GM19463 (cell line): ENCODE measurements around the gene JAGN1.
"Not testable (repeated sequence)": the region's sequence is repeated elsewhere in the genome, so short reads cannot be mapped to it uniquely, and the experiment has no call there.

Experiments used
- ATAC-seq: cut with Tn5 transposase; IDR thresholded peaks from one replicate; pipeline ENCODE4 v1.9.1; 2021; ENCODE audit warnings: mild to moderate bottlenecking, moderate library complexity; ENCODE audit not compliant: unreplicated experiment

Gene JAGN1

DNA sequence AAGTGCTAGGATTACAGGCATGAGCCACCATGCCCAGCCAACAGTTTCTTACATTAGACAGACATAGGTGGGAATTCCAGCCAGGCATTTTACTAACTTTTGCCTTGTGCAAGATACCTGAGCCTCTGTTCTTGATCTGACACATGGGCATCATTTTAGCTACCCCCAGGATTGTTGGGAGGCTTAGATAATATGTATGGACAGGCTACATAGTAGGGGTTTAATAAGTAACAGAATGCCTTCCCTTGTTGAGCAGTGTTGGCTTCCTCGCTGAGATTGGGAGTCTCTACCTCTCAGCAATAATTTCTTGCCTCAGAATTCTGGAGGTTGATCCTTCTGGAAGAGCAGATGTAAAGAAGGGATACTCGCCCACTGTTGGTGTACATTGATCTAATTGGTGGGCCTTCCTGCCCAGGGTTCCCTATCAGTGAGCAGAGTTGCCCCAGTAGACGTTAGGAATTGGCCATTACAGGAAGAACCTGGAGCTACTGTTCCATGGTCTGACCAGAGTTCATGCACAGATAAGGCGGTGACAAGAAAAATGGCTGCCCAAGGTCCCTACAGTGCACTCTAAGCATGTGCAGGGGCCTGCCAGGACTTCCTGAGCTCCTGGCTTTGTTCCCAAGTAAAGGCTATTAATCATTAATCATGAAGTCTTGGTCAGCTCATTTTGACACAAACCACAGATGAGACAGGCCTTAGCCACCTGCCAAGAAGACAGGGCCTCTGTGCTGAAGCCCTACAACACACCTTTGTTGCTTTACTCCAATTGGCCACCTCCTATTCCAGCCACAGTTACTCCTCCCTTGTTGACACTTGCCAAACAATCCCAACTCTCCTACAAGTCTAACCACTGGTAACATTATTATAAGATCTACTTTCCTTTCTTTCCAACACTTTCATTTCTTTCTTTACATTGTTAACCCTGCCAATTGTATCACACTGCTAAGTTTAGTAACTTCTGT is 7.3 kb downstream of the JAGN1 start:
- ATAC-seq = peak; percentile 60

DNA sequence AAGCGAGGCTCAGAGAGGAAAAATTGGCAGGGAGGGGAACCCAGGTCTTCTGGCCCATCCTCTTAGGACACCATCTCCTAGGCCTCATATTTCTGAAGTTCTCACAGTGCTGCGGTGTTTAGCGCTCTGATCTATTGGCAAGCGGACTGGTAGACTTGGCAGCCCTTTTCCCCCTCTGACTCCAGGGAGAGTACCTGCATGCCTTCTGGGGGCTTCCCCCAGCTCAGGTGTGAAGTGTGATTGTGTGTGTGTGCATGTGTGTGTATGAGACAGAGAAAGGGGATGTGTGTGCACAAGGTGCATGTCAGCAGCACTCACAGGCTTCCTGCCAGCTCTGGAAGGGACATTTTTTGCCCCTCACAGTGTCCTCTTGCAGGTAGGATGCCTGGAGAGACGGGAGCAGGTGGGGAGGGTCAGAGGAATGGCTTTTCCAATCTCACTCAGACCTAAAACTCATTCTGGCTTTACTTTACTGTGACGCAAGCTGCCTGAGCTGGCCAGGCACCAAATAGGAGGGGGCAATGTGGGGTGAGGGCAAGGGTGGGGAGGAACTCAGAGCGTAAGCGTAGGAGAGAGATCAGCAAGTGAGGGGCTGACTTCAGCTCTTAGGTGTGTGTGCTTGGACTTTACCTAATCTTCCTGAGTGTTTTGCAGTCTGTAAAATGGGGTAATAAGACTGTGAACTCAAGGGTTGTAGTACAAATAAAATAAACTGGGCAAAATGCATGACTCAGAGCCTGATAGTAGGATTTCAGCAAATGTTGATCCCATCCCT is 8.2 kb downstream of the JAGN1 start:
- ATAC-seq = no peak

DNA sequence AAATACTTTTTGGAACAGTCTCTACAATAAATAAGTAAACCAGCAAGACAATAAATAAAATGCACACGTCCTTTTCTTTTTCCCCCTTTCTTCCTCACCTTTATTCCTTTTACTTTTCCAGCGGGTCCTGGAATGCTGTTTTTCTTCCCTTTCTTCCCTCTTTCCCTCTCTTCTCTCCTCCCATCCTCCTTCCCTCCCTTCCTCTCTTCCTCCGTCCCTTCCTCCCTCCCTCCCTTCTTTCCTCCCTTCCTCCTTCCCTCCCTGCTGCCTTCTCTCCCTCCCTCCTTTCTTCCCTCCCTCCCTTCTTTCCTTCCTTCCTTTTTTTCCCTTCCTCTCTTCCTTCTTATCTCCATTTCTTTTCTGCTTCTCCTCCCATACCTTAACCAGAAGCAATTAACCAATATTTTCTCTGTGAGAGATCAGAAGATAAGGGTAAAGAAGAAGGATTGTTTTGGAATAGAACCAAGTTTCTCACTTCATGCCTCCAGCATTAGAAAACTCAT is 8.9 kb downstream of the JAGN1 start:
- ATAC-seq = no peak

DNA sequence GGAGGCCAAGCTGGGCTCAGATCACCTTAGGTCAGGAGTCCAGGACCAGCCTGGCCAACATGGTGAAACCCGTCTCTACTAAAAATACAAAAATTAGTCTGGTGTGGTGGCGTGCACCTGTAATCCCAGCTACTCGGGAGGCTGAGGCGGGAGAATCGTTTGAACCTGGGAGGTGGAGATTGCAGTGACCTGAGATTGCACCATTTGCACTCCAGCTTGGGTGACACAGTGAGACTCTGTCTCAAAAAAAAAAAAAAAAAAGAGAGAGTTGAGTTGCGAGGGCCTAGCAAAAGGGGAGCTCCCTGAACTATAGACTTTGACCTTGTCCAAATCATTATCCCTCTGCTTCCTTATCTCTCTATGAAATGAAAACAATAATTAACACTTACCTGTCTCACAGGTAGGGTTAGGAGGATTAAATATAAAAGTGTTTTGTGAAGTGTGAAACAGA is 10.6 kb downstream of the JAGN1 start:
- ATAC-seq = not testable (repeated sequence)

DNA sequence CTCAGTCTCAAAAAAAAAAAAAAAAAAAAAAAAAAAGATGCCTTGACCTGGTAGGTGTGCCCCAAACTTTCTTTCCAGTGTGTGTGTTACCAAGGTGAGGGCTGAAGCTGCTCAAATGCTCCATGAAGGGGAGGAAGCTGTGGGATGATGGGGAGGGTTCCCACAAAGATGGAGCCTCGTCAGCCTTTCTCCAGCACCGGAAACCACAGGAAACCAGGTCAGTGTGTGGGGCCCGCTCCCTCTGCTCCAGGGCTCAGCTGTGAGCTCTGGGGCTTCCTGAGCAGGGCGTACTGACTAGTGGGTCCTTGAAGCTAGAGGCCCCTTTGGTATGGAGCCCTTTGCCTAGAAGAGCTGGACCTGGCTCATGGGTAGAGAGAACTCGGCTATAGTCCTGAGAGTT is 11.6 kb downstream of the JAGN1 start:
- ATAC-seq = no peak

DNA sequence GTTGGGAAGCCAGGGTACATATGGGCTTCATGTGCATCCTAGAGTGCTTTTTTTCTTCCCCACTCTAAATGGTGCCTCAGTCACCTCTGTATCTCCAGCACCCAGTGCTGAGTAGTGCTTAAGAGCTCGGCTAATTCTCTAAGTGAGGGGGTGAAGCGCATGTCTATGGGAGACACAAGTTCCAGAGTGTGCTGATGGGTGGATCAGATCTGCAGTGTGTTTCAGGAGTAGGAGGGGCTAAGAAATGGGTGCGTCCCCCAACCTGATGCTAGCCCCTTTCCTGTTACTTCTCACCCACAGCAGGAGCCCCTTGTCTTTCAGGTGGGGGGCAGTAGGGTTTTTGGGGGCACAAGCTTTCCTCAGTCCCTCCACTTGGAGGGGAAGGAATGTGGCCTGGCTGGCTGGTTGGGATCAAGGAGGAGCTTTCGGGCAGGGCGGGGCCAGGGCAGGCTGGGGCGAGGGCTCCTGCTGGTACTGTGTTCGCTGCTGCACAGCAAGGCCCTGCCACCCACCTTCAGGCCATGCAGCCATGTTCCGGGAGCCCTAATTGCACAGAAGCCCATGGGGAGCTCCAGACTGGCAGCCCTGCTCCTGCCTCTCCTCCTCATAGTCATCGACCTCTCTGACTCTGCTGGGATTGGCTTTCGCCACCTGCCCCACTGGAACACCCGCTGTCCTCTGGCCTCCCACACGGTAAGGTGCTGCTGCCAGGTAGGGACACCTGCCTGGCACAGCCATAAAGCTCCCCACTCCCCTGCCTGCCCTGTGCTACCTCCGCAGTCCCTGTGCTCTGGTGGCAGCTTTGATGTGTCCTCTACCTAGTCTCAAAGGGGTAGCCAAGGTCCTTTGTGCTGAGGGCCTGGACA is 12.2 kb downstream of the JAGN1 start, which contains the start of gene IL17RE:
TSS of gene IL17RE (plus strand) at position 477 of the 866 bp plus-strand sequence. CDS start at position 562, 85 bp downstream.
- no peak for ATAC-seq

DNA sequence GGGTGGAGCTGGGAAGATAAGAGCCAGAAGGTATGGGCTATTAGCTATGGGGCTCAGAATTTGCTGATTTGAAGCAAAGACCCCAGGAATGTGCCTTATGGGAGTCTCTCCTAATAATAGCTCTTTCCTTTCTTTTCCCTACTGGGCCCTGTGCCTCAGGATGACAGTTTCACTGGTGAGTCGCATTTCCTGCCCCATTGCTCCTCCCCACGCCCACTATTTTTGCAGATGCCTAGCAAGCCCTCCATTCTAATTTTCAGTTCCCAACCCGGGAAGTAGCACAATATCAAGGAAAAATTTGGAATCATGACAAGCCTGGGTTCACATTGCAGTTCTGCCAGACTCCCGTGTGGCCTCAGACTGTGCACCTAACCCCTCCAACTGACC is 12.8 kb downstream of the JAGN1 start:
- ATAC-seq = no peak

DNA sequence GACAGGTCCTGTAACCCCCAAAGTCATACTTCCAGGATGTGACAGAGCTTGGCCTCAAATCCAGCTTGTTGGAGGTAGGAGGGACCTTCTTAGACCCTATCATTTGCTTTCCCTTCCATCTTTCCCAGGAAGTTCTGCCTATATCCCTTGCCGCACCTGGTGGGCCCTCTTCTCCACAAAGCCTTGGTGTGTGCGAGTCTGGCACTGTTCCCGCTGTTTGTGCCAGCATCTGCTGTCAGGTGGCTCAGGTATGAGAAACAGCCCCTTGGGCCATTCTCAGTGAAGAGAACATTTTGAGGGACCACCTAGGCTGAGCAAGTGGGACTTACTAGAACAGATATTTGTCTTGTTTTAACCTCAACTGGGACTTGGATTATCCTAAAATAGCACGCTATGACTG is 13.5 kb downstream of the JAGN1 start:
- no peak for ATAC-seq

DNA sequence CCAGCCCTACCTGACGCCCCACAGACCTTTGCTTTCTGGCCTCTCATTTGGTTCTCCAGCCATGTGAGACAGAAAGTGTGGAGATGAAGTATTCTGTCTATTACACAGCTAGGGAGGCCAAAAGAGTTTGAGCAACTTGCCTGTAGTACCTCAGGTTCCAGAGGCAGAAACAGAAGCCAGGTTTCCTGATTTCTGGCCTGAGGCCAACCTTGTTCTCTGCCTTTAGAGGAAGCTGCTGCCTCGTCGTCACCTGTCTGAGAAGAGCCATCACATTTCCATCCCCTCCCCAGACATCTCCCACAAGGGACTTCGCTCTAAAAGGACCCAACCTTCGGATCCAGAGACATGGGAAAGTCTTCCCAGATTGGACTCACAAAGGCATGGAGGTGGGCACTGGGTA is 16.1 kb downstream of the JAGN1 start:
- ATAC-seq = no peak

DNA sequence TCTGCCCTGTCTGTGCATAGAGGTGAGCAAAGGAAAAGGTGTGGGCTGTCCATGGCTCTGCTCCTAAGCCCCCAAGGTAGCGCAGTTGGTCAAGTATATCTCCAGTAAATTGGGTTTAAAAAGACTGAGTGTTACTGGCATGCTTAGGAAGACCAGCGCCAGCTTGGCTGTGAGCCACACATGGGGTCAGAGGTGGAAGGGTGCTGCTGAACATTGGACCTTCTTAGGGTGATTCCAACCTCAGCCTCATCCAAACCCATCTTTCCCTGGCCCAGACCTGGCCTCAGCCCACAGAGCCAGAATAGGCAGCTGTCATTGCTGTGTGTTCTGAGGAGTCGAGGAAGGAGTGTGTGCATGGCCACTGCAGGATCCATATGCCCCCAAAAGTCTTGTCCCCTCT is 17.9 kb downstream of the JAGN1 start:
- no peak for ATAC-seq

DNA sequence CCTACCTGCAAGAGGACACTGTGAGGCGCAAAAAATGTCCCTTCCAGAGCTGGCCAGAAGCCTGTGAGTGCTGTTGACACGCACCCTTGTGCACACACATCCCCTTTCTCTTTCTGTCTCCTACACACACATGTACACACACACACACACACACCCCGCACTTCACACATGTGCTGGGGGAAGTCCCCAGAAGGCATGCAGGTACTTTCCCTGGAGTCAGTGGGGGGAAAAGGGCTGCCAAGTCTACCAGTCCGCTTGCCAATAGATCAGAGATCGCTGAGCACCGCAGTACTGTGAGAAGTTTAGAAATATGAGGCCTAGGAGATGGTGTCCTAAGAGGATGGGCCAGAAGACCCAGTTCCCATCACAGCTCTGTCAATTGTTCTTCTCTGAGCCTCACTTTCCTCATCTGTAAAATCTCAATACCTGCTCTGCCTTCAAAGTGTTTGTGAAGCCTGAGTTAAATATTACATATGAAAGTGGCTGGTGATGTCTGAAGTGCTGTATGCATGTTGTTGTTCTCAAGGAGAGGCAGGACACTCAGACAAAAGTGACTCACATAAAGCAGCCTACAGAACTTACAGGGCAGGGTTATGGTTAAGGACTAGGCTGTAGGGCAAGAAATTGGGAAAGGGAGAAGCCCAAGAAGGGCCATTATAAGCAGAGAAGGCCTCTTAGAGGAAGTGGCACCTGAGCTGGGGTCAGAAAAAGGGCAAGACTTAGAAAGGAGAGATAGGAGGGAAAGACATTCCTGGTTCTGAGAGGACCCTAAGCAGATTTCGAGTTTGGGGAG is 19.0 kb downstream of the JAGN1 start:
- ATAC-seq = peak; percentile 66

DNA sequence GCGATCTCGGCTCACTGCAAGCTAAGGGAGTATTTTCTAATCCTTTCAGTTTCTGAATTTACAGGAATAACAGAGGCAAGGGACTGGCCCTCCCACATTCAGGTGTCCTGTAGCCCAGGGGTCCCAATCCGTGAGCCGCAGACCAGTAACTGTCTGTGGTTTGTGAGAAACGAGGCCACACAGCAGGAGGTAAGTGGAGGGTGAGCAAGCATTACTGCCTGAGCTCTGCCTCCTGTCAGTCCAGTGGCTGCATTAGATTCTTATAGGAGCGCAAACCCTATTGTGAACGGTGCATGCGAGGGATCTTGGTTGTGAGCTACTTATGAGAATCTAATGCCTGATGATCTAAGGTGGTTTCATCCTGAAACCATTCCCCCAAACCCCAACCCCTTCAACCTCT is 21.5 kb downstream of the JAGN1 start:
- ATAC-seq = no peak

DNA sequence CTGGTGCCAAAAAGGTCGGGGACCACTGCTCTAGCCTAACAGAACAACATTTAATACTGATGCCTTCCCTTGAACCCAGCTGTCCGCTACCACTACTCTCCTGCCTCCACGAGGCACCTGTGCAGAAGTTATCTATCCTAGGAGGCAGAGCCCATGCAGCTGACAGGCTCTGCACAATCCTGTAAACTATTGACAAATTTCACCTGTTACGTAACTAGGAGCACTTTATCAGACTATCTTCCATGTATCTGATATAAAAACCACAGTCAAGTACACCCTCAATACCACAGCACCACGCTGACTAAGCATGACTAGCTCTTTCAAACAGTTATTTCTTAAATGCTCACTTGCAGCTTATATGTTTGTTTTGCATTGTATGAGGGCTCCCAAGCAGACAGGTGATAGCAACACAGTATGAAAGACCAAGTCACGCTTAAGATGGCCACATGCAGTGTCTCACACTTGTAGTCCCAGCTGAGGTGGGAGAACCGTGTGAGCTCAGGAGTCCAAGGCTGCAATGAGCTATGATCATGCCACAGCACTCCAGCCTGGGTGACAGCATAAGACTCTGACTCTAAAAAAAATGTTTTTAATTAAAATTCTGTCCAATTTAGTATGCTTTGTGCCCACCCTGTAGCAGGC is 22.0 kb downstream of the JAGN1 start:
- ATAC-seq = no peak

DNA sequence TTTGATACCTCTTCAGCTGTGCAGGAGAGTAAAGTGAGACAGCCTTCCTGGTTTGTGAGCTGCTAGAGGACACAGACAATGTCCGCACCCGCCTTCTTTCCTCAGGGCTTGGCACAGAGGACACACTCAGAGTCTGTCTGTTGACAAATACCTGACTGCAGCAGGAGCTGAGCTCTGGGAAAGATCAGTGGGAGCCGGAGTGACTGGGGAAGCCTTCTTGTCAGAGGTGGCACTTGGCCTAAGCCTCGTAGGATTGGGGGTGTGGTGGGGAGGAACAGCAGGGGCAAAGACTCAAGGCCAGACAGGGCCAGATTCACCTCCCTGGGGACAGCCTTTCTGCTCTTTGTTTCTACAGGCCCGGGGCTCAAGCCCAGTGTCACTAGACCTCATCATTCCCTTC is 23.2 kb downstream of the JAGN1 start:
- no peak for ATAC-seq

DNA sequence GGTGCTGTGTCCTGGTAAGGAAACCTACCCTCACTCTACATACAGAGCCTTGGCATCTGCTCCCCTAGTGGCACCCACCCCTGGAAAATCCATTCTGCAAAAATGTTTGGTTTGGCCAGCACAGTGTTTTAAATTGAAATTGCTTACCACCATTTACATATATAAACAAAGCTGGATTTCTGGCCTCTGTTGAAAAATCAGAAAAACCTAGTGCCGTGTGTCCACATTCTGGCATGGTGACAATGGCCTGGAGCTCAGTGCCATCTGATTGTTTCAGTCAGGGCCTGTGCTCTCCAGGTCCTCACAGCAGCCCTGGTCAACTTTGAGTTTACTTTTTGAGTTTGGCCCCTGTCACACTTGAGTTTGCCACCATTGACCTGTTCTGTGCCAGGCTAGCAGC is 23.6 kb downstream of the JAGN1 start:
- ATAC-seq = no peak

DNA sequence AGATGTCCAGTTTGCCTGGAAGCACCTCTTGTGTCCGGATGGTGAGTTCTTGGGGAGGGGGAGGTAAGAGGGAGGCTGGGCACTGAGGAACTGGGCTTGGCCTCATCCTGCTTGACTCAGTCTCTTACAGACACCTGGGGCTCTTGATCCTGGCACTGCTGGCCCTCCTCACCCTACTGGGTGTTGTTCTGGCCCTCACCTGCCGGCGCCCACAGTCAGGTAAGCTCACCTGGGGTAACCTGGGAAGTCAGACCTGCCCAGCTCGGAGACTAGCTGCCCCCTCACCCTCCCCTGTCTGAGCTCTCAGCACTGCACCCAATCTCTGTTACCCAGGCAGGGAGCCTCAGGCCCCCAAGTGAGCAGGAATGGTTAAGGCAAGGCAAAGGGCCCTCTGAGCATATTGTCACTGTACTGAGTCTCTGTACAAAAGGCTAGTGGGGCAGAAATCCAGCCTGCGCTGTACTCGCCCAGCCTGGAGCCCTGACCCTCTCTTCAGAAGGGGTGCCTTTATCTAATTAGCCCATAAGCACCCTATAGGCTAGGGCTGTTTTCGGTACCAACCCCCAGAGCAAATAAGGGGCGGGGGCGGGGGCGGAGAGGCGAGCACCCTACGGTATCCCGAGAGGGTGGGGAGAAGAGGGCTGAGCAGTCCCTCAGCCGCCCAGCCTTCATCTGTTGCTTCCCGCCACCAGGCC is 24.3 kb downstream of the JAGN1 start:
- ATAC-seq = no peak

DNA sequence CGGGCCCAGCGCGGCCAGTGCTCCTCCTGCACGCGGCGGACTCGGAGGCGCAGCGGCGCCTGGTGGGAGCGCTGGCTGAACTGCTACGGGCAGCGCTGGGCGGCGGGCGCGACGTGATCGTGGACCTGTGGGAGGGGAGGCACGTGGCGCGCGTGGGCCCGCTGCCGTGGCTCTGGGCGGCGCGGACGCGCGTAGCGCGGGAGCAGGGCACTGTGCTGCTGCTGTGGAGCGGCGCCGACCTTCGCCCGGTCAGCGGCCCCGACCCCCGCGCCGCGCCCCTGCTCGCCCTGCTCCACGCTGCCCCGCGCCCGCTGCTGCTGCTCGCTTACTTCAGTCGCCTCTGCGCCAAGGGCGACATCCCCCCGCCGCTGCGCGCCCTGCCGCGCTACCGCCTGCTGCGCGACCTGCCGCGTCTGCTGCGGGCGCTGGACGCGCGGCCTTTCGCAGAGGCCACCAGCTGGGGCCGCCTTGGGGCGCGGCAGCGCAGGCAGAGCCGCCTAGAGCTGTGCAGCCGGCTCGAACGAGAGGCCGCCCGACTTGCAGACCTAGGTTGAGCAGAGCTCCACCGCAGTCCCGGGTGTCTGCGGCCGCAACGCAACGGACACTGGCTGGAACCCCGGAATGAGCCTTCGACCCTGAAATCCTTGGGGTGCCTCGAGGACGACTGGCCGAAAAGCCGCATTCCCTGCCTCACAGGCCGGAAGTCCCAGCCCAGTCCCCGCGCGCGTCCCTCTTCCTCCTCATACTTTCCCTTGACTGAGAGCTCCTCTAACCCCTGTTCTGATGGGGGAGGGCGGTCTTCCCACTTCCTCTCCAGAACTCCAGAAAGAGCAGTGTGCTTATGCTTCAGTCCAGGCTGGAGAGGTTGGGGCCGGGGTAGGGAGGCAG is 25.1 kb downstream of the JAGN1 start:
- no peak for ATAC-seq

DNA sequence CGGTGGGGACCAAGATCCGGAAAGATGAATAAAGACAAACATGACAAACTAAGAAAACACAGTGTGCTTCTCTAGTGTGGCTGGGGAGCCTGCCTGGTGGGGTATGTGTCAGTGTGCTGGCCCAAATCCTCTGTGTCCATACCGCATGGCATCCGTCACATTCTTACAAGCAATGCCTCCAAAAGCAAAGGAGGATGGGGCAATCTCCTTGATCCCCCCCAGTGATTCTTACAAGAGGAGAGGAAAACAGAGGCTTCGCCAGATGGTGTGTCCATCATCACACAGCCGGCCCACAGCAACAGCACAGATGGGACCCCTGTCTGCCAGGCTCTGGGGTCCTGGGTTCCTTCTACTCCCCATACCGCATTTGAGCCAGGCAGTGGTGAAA is 25.9 kb downstream of the JAGN1 start:
- no peak for ATAC-seq
